Right atrium auricular region (tissue), 2 donors: Measurements from ENCODE around the gene BEND6. TPM values are rescaled to one million over a fixed set of nuclear protein-coding genes. Genes with fewer than 3 reads are reported as not detected.

ENCODE experiments used
- DNase-seq: peaks from one replicate; pipeline ENCODE4 v3.0.0-alpha.2; 2019; ENCODE audit warnings: low spot score
- H3K27ac ChIP-seq, 2 donors: fragments of 200-600 bp; sonication (generic); 1 replicate in 1 of 2; 2 replicates in 1 of 2; pipeline ENCODE4 v1.5.1; 2016 to 2019
- H3K27me3 ChIP-seq, 2 donors: fragments of 200-600 bp; sonication (generic); one replicate each; pipeline versions ENCODE4 v1.5.1 to v1.6.0; 2017 to 2019
- H3K36me3 ChIP-seq: fragments of 200-600 bp; sonication (generic); one replicate; pipeline ENCODE4 v1.5.1; 2016
- H3K4me1 ChIP-seq, 2 donors: fragments of 200-600 bp; sonication (generic); one replicate each; pipeline versions ENCODE4 v1.5.1 to v1.6.0; 2017 to 2019
- H3K4me3 ChIP-seq, 2 donors: fragments of 200-600 bp; sonication (generic); 1 replicate in 1 of 2; 2 replicates in 1 of 2; pipeline ENCODE4 v1.5.1; 2017 to 2019; ENCODE audit warnings: mild to moderate bottlenecking in 1 of 2, moderate library complexity in 1 of 2
- H3K9me3 ChIP-seq, 2 donors: fragments of 200-600 bp; sonication (generic); one replicate each; pipeline ENCODE4 v1.5.1; 2019
- total RNA-seq, 2 donors: library from RNA; depleted of rRNA; stranded (reverse); fragments of >200 nt; gene quantifications; one replicate each; pipeline ENCODE4 v1.1.0, GENCODE V29; 2016
- TF ChIP-seq, protein P1 (sequence below), 2 donors: fragments of 200-600 bp; sonication (generic); IDR thresholded peaks; one replicate each; pipeline ENCODE4 v1.5.1; 2019; ENCODE audit warnings: antibody characterized with exemption in 2 of 2

BEND6 gene
- total RNA-seq, 2 donors from 2014 or later = 0.43 to 5.9 TPM

DNA sequence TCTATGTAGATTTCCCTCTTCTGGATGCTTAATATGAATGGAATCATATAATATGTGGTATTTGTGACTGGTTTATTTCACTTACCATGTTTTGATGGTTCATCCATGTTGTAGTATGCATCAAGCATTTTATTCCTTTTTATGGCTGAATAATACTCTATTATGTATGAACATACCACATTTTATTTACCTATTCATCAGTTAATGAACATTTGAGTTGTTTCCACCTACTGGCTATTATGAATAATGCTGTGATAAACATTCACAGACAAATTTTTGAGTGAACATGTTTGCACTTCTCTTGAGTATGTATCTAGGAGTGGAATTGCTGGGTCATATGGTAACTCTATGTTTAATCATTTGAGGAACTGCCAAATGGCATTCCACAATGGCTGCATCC lies 120.2 kb downstream of the BEND6 start:
- Histone ChIP-seq H3K9me3 (no peaks in the 10 kb centered on the region), H3K4me3 (no peak overlapping the region), H3K4me1 (no peaks in the 10 kb centered on the region), H3K36me3 (no peaks in the 10 kb centered on the region), H3K27me3 (no peaks in the 10 kb centered on the region), H3K27ac (no peak overlapping the region)
- DNase-seq = no peak
- TF ChIP-seq, protein P1, sequence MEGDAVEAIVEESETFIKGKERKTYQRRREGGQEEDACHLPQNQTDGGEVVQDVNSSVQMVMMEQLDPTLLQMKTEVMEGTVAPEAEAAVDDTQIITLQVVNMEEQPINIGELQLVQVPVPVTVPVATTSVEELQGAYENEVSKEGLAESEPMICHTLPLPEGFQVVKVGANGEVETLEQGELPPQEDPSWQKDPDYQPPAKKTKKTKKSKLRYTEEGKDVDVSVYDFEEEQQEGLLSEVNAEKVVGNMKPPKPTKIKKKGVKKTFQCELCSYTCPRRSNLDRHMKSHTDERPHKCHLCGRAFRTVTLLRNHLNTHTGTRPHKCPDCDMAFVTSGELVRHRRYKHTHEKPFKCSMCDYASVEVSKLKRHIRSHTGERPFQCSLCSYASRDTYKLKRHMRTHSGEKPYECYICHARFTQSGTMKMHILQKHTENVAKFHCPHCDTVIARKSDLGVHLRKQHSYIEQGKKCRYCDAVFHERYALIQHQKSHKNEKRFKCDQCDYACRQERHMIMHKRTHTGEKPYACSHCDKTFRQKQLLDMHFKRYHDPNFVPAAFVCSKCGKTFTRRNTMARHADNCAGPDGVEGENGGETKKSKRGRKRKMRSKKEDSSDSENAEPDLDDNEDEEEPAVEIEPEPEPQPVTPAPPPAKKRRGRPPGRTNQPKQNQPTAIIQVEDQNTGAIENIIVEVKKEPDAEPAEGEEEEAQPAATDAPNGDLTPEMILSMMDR (IDR thresholded peaks at IDR 0.05) = no peak

Other genes starting within 250 kb of the BEND6 start
- gene KIAA1586, start 91.6 kb downstream of the BEND6 start, total RNA-seq = 1 to 10 TPM; 3.7 to 4.7 TPM
- 10 to 100 TPM; 20.3 to 23.2 TPM for gene ZNF451, start 135.1 kb downstream of the BEND6 start, total RNA-seq
- 10 to 100 TPM; 12.3 to 16.4 TPM for gene BAG2, start 217.2 kb downstream of the BEND6 start, total RNA-seq